ENCODE measurements around the gene ANKRD13D.

DNA sequence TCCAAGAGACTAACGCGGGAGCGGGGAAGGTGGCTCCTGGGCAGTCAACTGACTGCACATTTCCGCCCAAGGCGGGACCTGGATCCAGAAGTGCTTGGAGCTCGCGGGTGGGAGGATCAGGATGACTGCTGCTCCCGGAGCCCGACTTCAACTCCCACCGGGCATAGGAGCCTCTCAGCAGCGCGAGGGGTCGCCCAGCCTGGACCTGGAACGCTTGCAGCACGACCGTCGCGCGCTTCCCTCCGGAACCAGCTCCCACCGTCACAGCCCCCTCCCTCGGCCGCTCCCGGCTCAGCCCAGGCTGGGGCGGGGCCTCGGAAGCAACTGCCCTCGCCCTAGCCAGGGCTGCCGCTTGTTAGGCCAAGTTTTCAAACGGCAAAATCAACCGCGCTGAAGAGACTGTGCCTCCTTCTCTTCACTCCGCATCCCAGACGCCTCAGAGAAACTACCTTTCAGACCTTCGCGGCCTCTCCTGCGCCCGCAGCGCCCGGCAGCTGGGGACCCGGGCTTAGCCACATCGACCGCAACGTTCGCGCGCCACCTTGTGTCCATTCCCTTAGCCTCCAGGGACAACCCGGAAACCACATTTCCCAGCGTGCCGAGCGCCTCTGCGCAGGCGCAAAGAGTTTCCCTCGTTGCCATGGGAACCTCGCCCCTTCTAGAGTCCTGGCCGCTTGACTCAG, 28.2 kb downstream of the ANKRD13D start:
- TF ChIP-seq, protein P1, sequence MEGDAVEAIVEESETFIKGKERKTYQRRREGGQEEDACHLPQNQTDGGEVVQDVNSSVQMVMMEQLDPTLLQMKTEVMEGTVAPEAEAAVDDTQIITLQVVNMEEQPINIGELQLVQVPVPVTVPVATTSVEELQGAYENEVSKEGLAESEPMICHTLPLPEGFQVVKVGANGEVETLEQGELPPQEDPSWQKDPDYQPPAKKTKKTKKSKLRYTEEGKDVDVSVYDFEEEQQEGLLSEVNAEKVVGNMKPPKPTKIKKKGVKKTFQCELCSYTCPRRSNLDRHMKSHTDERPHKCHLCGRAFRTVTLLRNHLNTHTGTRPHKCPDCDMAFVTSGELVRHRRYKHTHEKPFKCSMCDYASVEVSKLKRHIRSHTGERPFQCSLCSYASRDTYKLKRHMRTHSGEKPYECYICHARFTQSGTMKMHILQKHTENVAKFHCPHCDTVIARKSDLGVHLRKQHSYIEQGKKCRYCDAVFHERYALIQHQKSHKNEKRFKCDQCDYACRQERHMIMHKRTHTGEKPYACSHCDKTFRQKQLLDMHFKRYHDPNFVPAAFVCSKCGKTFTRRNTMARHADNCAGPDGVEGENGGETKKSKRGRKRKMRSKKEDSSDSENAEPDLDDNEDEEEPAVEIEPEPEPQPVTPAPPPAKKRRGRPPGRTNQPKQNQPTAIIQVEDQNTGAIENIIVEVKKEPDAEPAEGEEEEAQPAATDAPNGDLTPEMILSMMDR (IDR thresholded peaks at IDR 0.05), result peak; percentile 92 to 100 (median 96)
- peak; percentile 10 to 59 for TF ChIP-seq POLR2A (IDR thresholded peaks at IDR 0.05)

Data from tibial nerve (tissue), 3 donors.